NB4 (cell line): ENCODE results near the gene MEF2A.

ENCODE experiments used
- DNase-seq: peaks from one replicate; pipeline ENCODE4 v3.0.0; 2010; ENCODE audit warnings: low read depth
- H3K4me3 ChIP-seq: one replicate; pipeline ENCODE4 v1.5.1; 2011; ENCODE audit warnings: mild to moderate bottlenecking, low read depth, low read length, moderate library complexity
- CTCF ChIP-seq: IDR thresholded peaks from one replicate; pipeline ENCODE4 v1.5.1; 2012; ENCODE audit warnings: low read depth, low read length
- MYC ChIP-seq: IDR thresholded peaks from 2 replicates; pipeline ENCODE4 v1.6.1; 2011; ENCODE audit warnings: low read depth, low read length
- POLR2A ChIP-seq: IDR thresholded peaks from 2 replicates; pipeline ENCODE4 v1.6.1; 2011; ENCODE audit warnings: mild to moderate bottlenecking; ENCODE audit not compliant: insufficient read length; ENCODE audit errors: extremely low read depth
- TF ChIP-seq, protein P1 (sequence below): IDR thresholded peaks from 2 replicates; pipeline ENCODE4 v1.6.1; 2011; ENCODE audit warnings: low read depth, low read length

The MEF2A gene

DNA sequence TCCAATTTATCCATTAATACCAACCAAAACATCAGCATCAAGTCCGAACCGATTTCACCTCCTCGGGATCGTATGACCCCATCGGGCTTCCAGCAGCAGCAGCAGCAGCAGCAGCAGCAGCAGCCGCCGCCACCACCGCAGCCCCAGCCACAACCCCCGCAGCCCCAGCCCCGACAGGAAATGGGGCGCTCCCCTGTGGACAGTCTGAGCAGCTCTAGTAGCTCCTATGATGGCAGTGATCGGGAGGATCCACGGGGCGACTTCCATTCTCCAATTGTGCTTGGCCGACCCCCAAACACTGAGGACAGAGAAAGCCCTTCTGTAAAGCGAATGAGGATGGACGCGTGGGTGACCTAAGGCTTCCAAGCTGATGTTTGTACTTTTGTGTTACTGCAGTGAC, 146.6 kb downstream of the MEF2A start:
- no peak overlapping the region for H3K4me3 ChIP-seq
- DNase-seq: no peak
- TF ChIP-seq, protein P1, sequence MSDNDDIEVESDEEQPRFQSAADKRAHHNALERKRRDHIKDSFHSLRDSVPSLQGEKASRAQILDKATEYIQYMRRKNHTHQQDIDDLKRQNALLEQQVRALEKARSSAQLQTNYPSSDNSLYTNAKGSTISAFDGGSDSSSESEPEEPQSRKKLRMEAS: no peak
- TF ChIP-seq MYC (no peak), POLR2A (no peak)

- no peak overlapping the region for H3K4me3 ChIP-seq
- no peak for DNase-seq
- TF ChIP-seq POLR2A (no peak), CTCF (no peak), MYC (no peak)
- TF ChIP-seq, protein P1: no peak
Observed at GRCh38 chr15:99716540-99717095, 150.8 kb downstream of the MEF2A start.

DNA sequence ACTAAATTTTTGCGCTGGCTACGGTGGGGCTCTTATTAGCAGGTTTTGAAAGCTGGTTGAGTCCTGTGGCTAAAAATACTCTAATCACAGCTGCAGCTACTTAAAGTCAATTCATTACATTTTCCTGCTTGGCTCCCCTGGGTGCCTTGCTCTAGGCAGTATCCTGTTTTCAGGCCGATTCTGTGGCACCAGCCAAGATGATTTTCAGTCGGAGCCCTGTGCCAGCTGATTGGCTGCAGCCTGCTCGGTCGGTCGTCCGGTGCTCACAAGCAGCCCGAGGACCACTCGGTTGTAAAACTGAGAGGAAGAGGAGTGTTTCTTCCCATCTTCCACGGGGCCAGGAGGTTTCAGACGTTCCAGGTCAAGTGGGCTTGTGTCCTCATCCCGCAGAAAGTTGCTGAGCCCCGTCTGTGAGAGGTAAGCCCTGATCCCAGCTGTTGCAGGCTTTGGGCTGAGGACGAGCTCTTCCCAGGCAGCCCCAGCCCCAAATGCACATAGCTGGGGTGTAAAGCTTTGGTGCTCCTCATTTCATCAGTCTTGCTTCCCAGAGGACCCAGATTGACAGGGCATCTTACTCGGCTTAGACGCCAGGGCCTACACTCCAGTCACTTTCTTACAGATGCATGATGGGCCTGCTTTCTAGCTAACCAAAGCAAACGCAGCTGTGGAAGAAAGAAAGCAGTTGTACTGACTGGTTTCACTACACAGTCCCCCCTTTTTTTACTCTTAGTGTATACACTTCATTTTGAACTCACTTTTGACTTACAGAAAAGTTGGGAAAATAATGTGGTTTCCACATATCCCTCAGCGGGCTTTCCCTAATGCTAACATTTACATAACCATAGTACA, 151.6 kb downstream of the MEF2A start:
- DNase-seq: no peak
- no peak for TF ChIP-seq POLR2A
- TF ChIP-seq MYC: no peak
- no peak for TF ChIP-seq CTCF
- TF ChIP-seq, protein P1: no peak
- H3K4me3 ChIP-seq: no peak overlapping the region

DNA sequence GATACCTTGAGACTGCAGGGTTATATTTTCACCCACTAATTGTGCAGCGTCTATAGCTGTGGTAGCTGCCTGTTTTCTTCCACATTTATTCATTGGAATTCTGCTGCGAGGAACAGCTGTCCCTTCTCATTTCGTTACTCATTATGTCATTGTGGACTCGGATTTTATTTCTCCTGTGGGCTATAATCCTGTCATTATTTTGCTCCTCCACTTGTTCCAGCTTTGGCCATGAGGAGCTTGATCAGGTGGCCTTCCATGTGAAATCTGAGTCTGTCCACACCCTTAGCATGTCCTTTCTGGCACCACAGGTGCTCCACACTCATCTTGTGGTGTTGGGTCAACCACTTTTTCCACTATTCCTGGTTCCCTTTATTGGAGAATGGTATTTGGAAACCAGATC, 152.6 kb downstream of the MEF2A start:
- TF ChIP-seq, protein P1: no peak
- TF ChIP-seq MYC (no peak), POLR2A (no peak), CTCF (no peak)
- H3K4me3 ChIP-seq: no peak overlapping the region
- no peak for DNase-seq

DNA sequence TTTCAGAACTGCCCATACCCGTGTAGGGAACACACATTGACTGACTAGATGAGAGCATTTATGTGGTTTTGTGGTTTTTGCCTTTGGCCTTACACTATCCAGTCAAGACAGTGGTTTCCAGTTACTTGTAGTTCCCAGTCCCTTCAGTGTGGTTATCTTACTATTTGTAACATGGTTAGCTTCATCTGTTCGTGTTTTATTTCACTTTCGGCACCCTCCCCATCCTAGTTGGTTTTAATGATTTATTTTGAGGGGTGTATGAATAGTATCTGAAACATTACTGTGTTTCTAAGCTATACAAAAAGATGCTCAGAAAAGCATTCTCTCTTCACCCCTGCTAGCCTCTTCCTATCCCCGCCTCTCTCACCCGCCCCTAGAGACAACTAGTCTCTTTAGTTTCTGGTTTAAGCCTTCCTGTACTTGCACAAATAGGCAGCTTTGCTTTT, 153.3 kb downstream of the MEF2A start:
- no peak overlapping the region for H3K4me3 ChIP-seq

More for the DNA sequence above, 153.3 kb downstream of the MEF2A start:
- DNase-seq: peak; percentile 76
- TF ChIP-seq MYC: no peak
- no peak for TF ChIP-seq CTCF
- TF ChIP-seq POLR2A: no peak
- TF ChIP-seq, protein P1: no peak
